Vagina (tissue), 2 donors: ENCODE measurements around the gene PACS2. TPM values are rescaled to one million over a fixed set of nuclear protein-coding genes. Genes with fewer than 3 reads are reported as not detected.

Experiments
- DNase-seq, 2 donors: peaks; one replicate each; pipeline ENCODE4 v3.0.0-alpha.2; 2017; ENCODE audit errors: extremely low spot score in 2 of 2
- H3K27ac ChIP-seq: fragments of 200-600 bp; sonication (generic); one replicate; pipeline ENCODE4 v1.5.1; 2019
- H3K27me3 ChIP-seq: fragments of 200-600 bp; sonication (generic); one replicate; pipeline ENCODE4 v1.5.1; 2019
- H3K36me3 ChIP-seq, 2 donors: fragments of 200-600 bp; sonication (generic); one replicate each; pipeline ENCODE4 v1.5.1; 2017 to 2019
- H3K4me1 ChIP-seq: fragments of 200-600 bp; sonication (generic); one replicate; pipeline ENCODE4 v1.5.1; 2019
- H3K4me3 ChIP-seq, 2 donors: fragments of 200-600 bp; sonication (generic); 1 replicate in 1 of 2; 2 replicates in 1 of 2; pipeline ENCODE4 v1.5.1; 2016 to 2019
- H3K9me3 ChIP-seq: fragments of 200-600 bp; sonication (generic); one replicate; pipeline ENCODE4 v1.5.1; 2019
- CTCF ChIP-seq, 3 experiments: fragments of 450-650 bp in 2 of 3; fragments of 200-600 bp in 1 of 3; sonication (generic) in 1 of 3; IDR thresholded peaks; one replicate each; pipeline ENCODE4 v1.5.1; 2017 to 2019; ENCODE audit warnings: antibody characterized with exemption in 3 of 3, mild to moderate bottlenecking in 2 of 3, moderate library complexity in 2 of 3
- POLR2A ChIP-seq, 2 donors: fragments of 450-650 bp; IDR thresholded peaks; one replicate each; pipeline ENCODE4 v1.6.1; 2017; ENCODE audit warnings: antibody characterized with exemption in 2 of 2, mild to moderate bottlenecking in 2 of 2, moderate library complexity in 2 of 2
- POLR2AphosphoS5 ChIP-seq, 2 donors: sonication (generic); formaldehyde crosslinking; IDR thresholded peaks; one replicate each; pipeline ENCODE4 v1.9.0; 2017; ENCODE audit warnings: antibody characterized with exemption in 2 of 2, mild to moderate bottlenecking in 2 of 2, low read depth in 1 of 2; ENCODE audit not compliant: insufficient read depth in 1 of 2
- intact Hi-C: fragments of 100-400 bp; cut with DNase I; formaldehyde crosslinking; loops from one replicate; pipeline ENCODE4 v1.15.1; 2023
- total RNA-seq: library from RNA; depleted of rRNA; stranded (reverse); fragments of >200 nt; gene quantifications from one replicate; pipeline ENCODE4 v1.2.3, GENCODE V29; 2016

The PACS2 gene
- total RNA-seq, 1 donor from 2014 or later, result 64.8 TPM

- Histone ChIP-seq H3K4me1 (peaks cover 5% of the 10 kb centered on the region), H3K27ac (no peak overlapping the region), H3K4me3 (no peak overlapping the region), H3K9me3 (no peaks in the 10 kb centered on the region), H3K27me3 (no peaks in the 10 kb centered on the region), H3K36me3 (peaks cover 0 to 15% of the 10 kb centered on the region in 2 donors)
- intact Hi-C loops, result no loop called here
- DNase-seq, result no peak
- TF ChIP-seq POLR2AphosphoS5 (IDR thresholded peaks at IDR 0.05; ENCODE audit: insufficient read depth in 1 of 2, low read depth in 1 of 2) (no peak), POLR2A (IDR thresholded peaks at IDR 0.05) (no peak), CTCF (IDR thresholded peaks at IDR 0.05) (no peak)
These were observed 53.9 kb downstream of the PACS2 start for GRCh38 chr14:105368426-105368825.

GRCh38 chr14:105368910-105369652 lies 54.5 kb downstream of the PACS2 start:
- H3K4me3 ChIP-seq, result no peak overlapping the region
- no peaks in the 10 kb centered on the region for H3K27me3 ChIP-seq
- H3K4me1 ChIP-seq, result peaks cover 5% of the 10 kb centered on the region
- peaks cover 0 to 15% of the 10 kb centered on the region in 2 donors for H3K36me3 ChIP-seq
- TF ChIP-seq POLR2AphosphoS5 (IDR thresholded peaks at IDR 0.05; ENCODE audit: insufficient read depth in 1 of 2, low read depth in 1 of 2) (no peak), CTCF (IDR thresholded peaks at IDR 0.05) (no peak), POLR2A (IDR thresholded peaks at IDR 0.05) (no peak)
- DNase-seq, result no peak
- no peak overlapping the region for H3K27ac ChIP-seq
- intact Hi-C loops, result no loop called here
- no peaks in the 10 kb centered on the region for H3K9me3 ChIP-seq

GRCh38 chr14:105369653-105370040 lies 55.1 kb downstream of the PACS2 start:
- intact Hi-C loops, result loop anchor here (5.0 kb wide), 1 partner anchor 118 kb away; the partner anchor contains the start of gene CRIP1
- peaks cover 0 to 15% of the 10 kb centered on the region in 2 donors for H3K36me3 ChIP-seq

GRCh38 chr14:105374389-105374788 lies 59.8 kb downstream of the PACS2 start:
- Histone ChIP-seq H3K27ac (no peak overlapping the region), H3K9me3 (no peaks in the 10 kb centered on the region), H3K4me1 (no peaks in the 10 kb centered on the region), H3K4me3 (no peak overlapping the region), H3K27me3 (no peaks in the 10 kb centered on the region), H3K36me3 (peaks cover 0 to 7% of the 10 kb centered on the region in 2 donors)
- intact Hi-C loops, result loop anchor here (5.0 kb wide), 1 partner anchor 113 kb away; the partner anchor contains the start of gene CRIP1
- DNase-seq, result no peak
- TF ChIP-seq CTCF (IDR thresholded peaks at IDR 0.05) (no peak), POLR2AphosphoS5 (IDR thresholded peaks at IDR 0.05; ENCODE audit: insufficient read depth in 1 of 2, low read depth in 1 of 2) (no peak), POLR2A (IDR thresholded peaks at IDR 0.05) (no peak)

More at GRCh38 chr14:105369653-105370040, 55.1 kb downstream of the PACS2 start:
- no peak for TF ChIP-seq POLR2A (IDR thresholded peaks at IDR 0.05)
- TF ChIP-seq CTCF (IDR thresholded peaks at IDR 0.05), result no peak
- TF ChIP-seq POLR2AphosphoS5 (IDR thresholded peaks at IDR 0.05; ENCODE audit: insufficient read depth in 1 of 2, low read depth in 1 of 2), result no peak
- Histone ChIP-seq H3K4me1 (peaks cover 4% of the 10 kb centered on the region), H3K4me3 (no peak overlapping the region), H3K9me3 (no peaks in the 10 kb centered on the region), H3K27me3 (no peaks in the 10 kb centered on the region), H3K27ac (no peak overlapping the region)
- no peak for DNase-seq

- Histone ChIP-seq H3K9me3 (no peaks in the 10 kb centered on the region), H3K27me3 (no peaks in the 10 kb centered on the region), H3K4me3 (no peak overlapping the region), H3K36me3 (no peaks in the 10 kb centered on the region), H3K4me1 (no peaks in the 10 kb centered on the region), H3K27ac (no peak overlapping the region)
- intact Hi-C loops, result no loop called here
- TF ChIP-seq POLR2AphosphoS5 (IDR thresholded peaks at IDR 0.05; ENCODE audit: insufficient read depth in 1 of 2, low read depth in 1 of 2), result no peak
- TF ChIP-seq CTCF (IDR thresholded peaks at IDR 0.05), result no peak
- no peak for TF ChIP-seq POLR2A (IDR thresholded peaks at IDR 0.05)
- DNase-seq, result no peak
These were observed 61.1 kb downstream of the PACS2 start for GRCh38 chr14:105375635-105376057.
